ENCODE measurements around the gene C5AR1. TPM values are rescaled to one million over a fixed set of nuclear protein-coding genes. Genes with fewer than 3 reads are reported as not detected.
A peak's percentile ranks its signal among the peaks of the same experiment; 100 is the strongest.

C5AR1 gene
- total and polyA plus RNA-seq, 9 of the 15 experiments (the other 6 are each of a cell fraction or from before 2014, with no cell fraction given) = 0.06 to 1.6 (median 0.28) TPM; not detected in 3

DNA sequence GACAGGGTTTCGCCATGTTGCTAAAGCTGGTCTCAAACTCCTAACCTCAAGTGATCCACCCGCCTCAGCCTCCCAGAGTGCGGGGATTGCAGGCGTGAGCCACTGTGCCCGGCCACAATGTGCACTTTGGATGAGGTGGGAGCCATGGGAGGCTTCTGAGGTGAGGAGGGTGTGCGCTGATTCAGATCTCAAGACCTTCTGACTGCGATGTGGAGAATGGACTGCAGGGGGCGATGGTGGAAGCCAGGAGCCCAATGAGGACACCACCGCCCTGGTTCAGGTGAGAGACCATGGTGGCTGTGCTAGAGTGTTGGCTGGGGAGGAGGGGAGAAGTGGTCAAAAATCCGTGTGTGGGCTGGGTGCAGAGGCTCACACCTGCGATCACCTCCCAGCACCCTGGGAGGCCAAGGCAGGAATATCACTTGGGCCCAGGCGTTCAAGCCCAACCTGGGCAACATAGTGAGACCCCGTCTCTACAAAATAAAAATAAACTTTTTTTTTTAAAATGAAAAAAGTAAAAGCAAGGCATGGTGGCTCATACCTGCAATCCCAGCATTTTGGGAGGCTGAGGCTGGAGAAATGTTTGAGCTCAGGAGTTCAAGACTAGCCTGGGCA, 29.4 kb upstream of the C5AR1 start:
- no peak overlapping the region for H3K4me2 ChIP-seq (ENCODE audit: insufficient read depth, low read length)
- no peaks in the 10 kb centered on the region for H3K9me3 ChIP-seq (replicated peaks; ENCODE audit: control insufficient read depth, insufficient read depth, low read depth, low read length)
- DNase-seq (ENCODE audit: extremely low read depth in 1 of 4, low spot score in 3 of 4) = peak; percentile 49 to 79 (median 68)
- H3K79me2 ChIP-seq (ENCODE audit: control insufficient read depth, insufficient read depth, low read length) = peaks cover 15% of the 10 kb centered on the region
- no TSS peak for BruUV-seq (replicated peaks)
- H3K9me1 ChIP-seq (ENCODE audit: control insufficient read depth, insufficient read depth, low read length) = no peaks in the 10 kb centered on the region
- POLR2A ChIA-PET = interaction anchor here (1.0 kb wide), 1 partner anchor 130 kb away, joined by 4 read pairs; no protein-coding TSS in a partner anchor
- CTCF ChIA-PET (ENCODE audit: low intra/inter-chr PET ratio) = no interaction called here
- H3K4me3 ChIP-seq = no peak overlapping the region
- ATAC-seq = peak; percentile 69
- intact Hi-C loops (cut with micrococcal nuclease) (loop anchor here (5.0 kb wide), 1 partner anchor 147 kb away; no protein-coding TSS in a partner anchor), in situ Hi-C loops (cut with MboI) (no loop called here)
- H4K20me1 ChIP-seq (replicated peaks; ENCODE audit: control insufficient read depth, insufficient read depth, low read length) = 0 out of 2 replicates have a peak, but pooled peaks cover 4% of the 10 kb centered on the region
- H3K4me1 ChIP-seq (replicated peaks in 1 of 2; ENCODE audit: control insufficient read depth in 2 of 2, insufficient read depth in 2 of 2, low read length in 2 of 2) = peaks cover 25 to 31% of the 10 kb centered on the region in 2 experiments
- H3K27ac ChIP-seq (ENCODE audit: extremely low read depth, low read depth, low read length) = no peak overlapping the region
- no peak overlapping the region for H2AFZ ChIP-seq (ENCODE audit: low read depth, low read length)
- peaks cover 12% of the 10 kb centered on the region; the same call in 1 of the 3 replicates for H3K36me3 ChIP-seq (ENCODE audit: control insufficient read depth, insufficient read depth, low read length)
- no peaks in the 10 kb centered on the region for H3K27me3 ChIP-seq (ENCODE audit: control insufficient read depth in 2 of 2, insufficient read depth in 2 of 2, low read length in 2 of 2)
- peak; percentile 23 for FAIRE-seq
- 69% methylated on average over 12 of the region's 13 CpGs for WGBS (ENCODE audit: insufficient coverage, low coverage, missing lambda C conversion rate)
- no peak overlapping the region; a peak in 1 of 4 replicates for H3K9ac ChIP-seq (ENCODE audit: insufficient read depth in 1 of 2, low read depth in 2 of 2, low read length in 2 of 2)
- peak; percentile 41; the same call in 1 of the 2 replicates for TF ChIP-seq TFAP4 (CRISPR knock-in tag; IDR thresholded peaks at IDR 0.05; ENCODE audit: borderline replicate concordance)
- TF ChIP-seq ZNF282 (CRISPR knock-in tag; IDR thresholded peaks at IDR 0.05) = no peak
- peak; percentile 52 for TF ChIP-seq SMC3 (conservative IDR thresholded peaks at IDR 0.05; ENCODE audit: insufficient read depth, low read depth, low read length)
- TF ChIP-seq ZNF445 (CRISPR knock-in tag; IDR thresholded peaks at IDR 0.05; ENCODE audit: low read depth) = no peak
- no peak for TF ChIP-seq TEAD1 (CRISPR knock-in tag; IDR thresholded peaks at IDR 0.05)
- no peak for TF ChIP-seq SAFB (IDR thresholded peaks at IDR 0.05; ENCODE audit: borderline replicate concordance, low read depth, low read length)
- peak in 1 of 2 experiments; percentile 70; a peak in 2 of 4 replicates for TF ChIP-seq RCOR1 (IDR thresholded peaks at IDR 0.05; ENCODE audit: borderline replicate concordance in 1 of 2, low read depth in 2 of 2, low read length in 2 of 2)
- TF ChIP-seq TSHZ1 (CRISPR knock-in tag; IDR thresholded peaks at IDR 0.05) = no peak
- TF ChIP-seq CHD2 (IDR thresholded peaks at IDR 0.05; ENCODE audit: low read depth, low read length) = no peak
- TF ChIP-seq POLR3A (IDR thresholded peaks at IDR 0.05; ENCODE audit: borderline replicate concordance, extremely low read depth, insufficient read depth, insufficient read length) = no peak
- peak; percentile 51; the same call in 1 of the 2 replicates for TF ChIP-seq SMARCA5 (IDR thresholded peaks at IDR 0.05)
- TF ChIP-seq, protein P1, sequence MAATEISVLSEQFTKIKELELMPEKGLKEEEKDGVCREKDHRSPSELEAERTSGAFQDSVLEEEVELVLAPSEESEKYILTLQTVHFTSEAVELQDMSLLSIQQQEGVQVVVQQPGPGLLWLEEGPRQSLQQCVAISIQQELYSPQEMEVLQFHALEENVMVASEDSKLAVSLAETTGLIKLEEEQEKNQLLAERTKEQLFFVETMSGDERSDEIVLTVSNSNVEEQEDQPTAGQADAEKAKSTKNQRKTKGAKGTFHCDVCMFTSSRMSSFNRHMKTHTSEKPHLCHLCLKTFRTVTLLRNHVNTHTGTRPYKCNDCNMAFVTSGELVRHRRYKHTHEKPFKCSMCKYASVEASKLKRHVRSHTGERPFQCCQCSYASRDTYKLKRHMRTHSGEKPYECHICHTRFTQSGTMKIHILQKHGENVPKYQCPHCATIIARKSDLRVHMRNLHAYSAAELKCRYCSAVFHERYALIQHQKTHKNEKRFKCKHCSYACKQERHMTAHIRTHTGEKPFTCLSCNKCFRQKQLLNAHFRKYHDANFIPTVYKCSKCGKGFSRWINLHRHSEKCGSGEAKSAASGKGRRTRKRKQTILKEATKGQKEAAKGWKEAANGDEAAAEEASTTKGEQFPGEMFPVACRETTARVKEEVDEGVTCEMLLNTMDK (IDR thresholded peaks at IDR 0.05; ENCODE audit: borderline replicate concordance, insufficient read depth, low read depth, low read length, poor library complexity, severe bottlenecking) = no peak
- no peak for TF ChIP-seq CREB1 (IDR thresholded peaks at IDR 0.05)
- TF ChIP-seq CREB1 (CRISPR knock-in tag; IDR thresholded peaks at IDR 0.05) = 0 out of 2 replicates have a peak, but pooled peaks have one; percentile 31

Data from K562 (cell line).